ENCODE data around the gene HOXD13. TPM values are rescaled to one million over a fixed set of nuclear protein-coding genes. Genes with fewer than 3 reads are reported as not detected.
A peak's percentile ranks its signal among the peaks of the same experiment; 100 is the strongest.

HOXD13 gene
- total and polyA plus RNA-seq, 2 experiments from 2014 or later = not detected

DNA sequence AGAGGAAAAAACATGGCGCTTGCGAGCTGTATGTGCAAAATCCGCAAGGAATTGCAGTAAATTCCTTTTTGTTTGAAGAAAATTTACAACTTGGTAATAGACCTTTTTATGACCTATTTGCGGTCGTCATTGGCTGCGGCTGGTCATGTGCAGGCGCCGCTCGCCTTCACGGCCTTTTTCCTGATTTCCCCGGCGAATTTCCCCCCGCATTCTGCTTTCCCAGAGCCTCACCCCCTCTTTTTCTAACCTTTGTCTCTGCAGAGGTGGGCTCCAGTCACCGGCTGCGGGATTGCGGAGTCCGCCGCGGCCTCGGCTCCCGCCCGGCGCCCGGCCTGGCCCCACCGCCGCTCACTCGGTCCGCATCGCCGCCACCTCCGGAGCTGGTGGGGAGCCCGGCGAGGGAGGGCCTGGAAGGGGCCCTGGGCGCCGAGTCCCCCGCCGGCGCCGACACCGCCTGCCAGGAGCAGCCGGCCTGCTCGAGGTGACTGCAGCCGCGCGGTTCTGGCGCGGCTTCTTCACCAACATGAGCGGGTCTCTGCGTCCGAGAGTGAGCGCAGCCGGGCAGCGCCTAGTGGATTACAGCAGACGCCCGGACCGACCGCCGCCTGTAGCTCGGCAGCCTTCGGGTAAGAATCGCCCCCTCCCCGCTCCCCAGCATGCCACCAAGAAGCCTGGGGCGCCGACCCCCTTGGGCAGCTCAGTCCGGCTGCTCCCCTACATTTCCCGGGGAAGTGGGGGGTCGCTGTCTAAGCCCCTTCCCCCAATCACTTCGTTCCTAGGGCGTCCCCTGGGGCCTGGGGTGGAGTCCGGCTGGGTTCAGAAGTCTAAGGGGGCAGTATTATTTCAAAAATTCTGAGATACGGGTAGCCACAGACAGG lies 44.1 kb downstream of the HOXD13 start:
- H3K27ac Mint-ChIP-seq = no peak overlapping the region
- ATAC-seq (peak; percentile 18), DNase-seq (ENCODE audit: low spot score) (peak; percentile 66)
- H3K27me3 Mint-ChIP-seq (ENCODE audit: insufficient read depth, low read depth, poor library complexity) = peaks cover 98% of the 10 kb centered on the region
- H3K4me1 Mint-ChIP-seq = peaks cover 24% of the 10 kb centered on the region
- Histone ChIP-seq H3K27me3 (ENCODE audit: insufficient read depth) (peaks cover 100% of the 10 kb centered on the region), H3F3A (replicated peaks; ENCODE audit: low read depth) (peaks cover 60% of the 10 kb centered on the region), H3K36me3 (ENCODE audit: insufficient read depth) (no peaks in the 10 kb centered on the region), H3K4me1 (ENCODE audit: insufficient read depth) (peaks cover 42% of the 10 kb centered on the region), H3K4me3 (peak overlapping the region; percentile 58), H3K9me2 (ENCODE audit: insufficient read depth) (no peaks in the 10 kb centered on the region), H3K27ac (ENCODE audit: low read depth) (no peak overlapping the region), H3K4me2 (peak overlapping the region; percentile 83), H3K79me2 (replicated peaks; ENCODE audit: insufficient read depth) (no peaks in the 10 kb centered on the region), H2AFZ (peak overlapping the region; percentile 92), H4K20me1 (replicated peaks; ENCODE audit: insufficient read depth) (peaks cover 67% of the 10 kb centered on the region)
- peaks cover 3% of the 10 kb centered on the region; the same call in 1 of the 3 replicates for H3K9me3 Mint-ChIP-seq
- peak overlapping the region; percentile 67 for H3K4me3 Mint-ChIP-seq
- TF ChIP-seq JUNB (IDR thresholded peaks at IDR 0.05; ENCODE audit: unreplicated experiment) (no peak), EZH2phosphoT487 (IDR thresholded peaks at IDR 0.05; ENCODE audit: unreplicated experiment) (peak; percentile 85), EZH2 (IDR thresholded peaks at IDR 0.05; ENCODE audit: low read depth, unreplicated experiment) (peak; percentile 89), STAT1 (IDR thresholded peaks at IDR 0.05; ENCODE audit: unreplicated experiment) (no peak)
- H3K36me3 Mint-ChIP-seq (ENCODE audit: low read depth) = no peaks in the 10 kb centered on the region; the same call in 2 of the 3 replicates

DNA sequence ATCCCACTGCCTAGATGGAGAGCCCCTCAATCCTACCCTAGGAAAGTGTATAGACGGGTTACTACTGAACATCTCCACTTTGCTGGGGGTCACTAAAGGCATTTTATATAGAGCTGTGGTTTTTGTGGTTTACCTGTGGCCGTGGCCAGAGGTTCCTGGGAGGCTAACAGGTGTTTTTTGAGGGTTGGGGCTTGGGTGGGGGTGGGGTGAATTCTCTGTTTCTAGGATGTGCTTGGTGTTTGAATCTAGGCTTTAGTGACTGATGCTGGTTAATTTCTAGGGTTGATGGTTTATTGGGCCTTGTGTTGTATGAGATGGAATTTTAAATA lies 44.7 kb downstream of the HOXD13 start:
- H3K4me3 Mint-ChIP-seq = peak overlapping the region; percentile 49
- no peak for ATAC-seq
- Histone ChIP-seq H3F3A (replicated peaks; ENCODE audit: low read depth) (peaks cover 57% of the 10 kb centered on the region), H3K27me3 (ENCODE audit: insufficient read depth) (peaks cover 100% of the 10 kb centered on the region), H3K4me2 (peak overlapping the region; percentile 83), H2AFZ (no peak overlapping the region; the same call in 1 of the 2 replicates), H3K9me2 (ENCODE audit: insufficient read depth) (no peaks in the 10 kb centered on the region), H3K4me3 (peak overlapping the region; percentile 58), H3K79me2 (replicated peaks; ENCODE audit: insufficient read depth) (no peaks in the 10 kb centered on the region), H3K36me3 (ENCODE audit: insufficient read depth) (no peaks in the 10 kb centered on the region), H3K27ac (ENCODE audit: low read depth) (no peak overlapping the region), H4K20me1 (replicated peaks; ENCODE audit: insufficient read depth) (peaks cover 63% of the 10 kb centered on the region), H3K4me1 (ENCODE audit: insufficient read depth) (peaks cover 42% of the 10 kb centered on the region)
- H3K9me3 Mint-ChIP-seq = peaks cover 3% of the 10 kb centered on the region; the same call in 1 of the 3 replicates
- peaks cover 24% of the 10 kb centered on the region for H3K4me1 Mint-ChIP-seq
- TF ChIP-seq EZH2 (IDR thresholded peaks at IDR 0.05; ENCODE audit: low read depth, unreplicated experiment) (peak; percentile 52), ZNF331 (CRISPR knock-in tag; IDR thresholded peaks at IDR 0.05; ENCODE audit: low read depth) (no peak)
- H3K36me3 Mint-ChIP-seq (ENCODE audit: low read depth) = no peaks in the 10 kb centered on the region; the same call in 2 of the 3 replicates
- DNase-seq (ENCODE audit: low spot score) = no peak
- no peak overlapping the region for H3K27ac Mint-ChIP-seq
- H3K27me3 Mint-ChIP-seq (ENCODE audit: insufficient read depth, low read depth, poor library complexity) = peaks cover 98% of the 10 kb centered on the region

DNA sequence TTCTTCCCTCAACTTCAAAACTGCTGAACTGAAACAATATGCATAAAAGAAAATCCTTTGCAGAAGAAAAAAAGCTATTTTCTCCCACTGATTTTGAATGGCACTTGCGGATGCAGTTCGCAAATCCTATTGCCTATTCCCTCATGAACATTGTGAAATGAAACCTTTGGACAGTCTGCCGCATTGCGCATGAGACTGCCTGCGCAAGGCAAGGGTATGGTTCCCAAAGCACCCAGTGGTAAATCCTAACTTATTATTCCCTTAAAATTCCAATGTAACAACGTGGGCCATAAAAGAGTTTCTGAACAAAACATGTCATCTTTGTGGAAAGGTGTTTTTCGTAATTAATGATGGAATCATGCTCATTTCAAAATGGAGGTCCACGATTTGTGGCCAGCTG lies 45.4 kb downstream of the HOXD13 start:
- H3K4me3 Mint-ChIP-seq = no peak overlapping the region
- Histone ChIP-seq H3K79me2 (replicated peaks; ENCODE audit: insufficient read depth) (no peaks in the 10 kb centered on the region), H4K20me1 (replicated peaks; ENCODE audit: insufficient read depth) (peaks cover 57% of the 10 kb centered on the region)

More for the DNA sequence above, 45.4 kb downstream of the HOXD13 start:
- Mint-ChIP-seq H3K27ac (no peak overlapping the region), H3K4me1 (peaks cover 22% of the 10 kb centered on the region), H3K36me3 (ENCODE audit: low read depth) (no peaks in the 10 kb centered on the region; the same call in 2 of the 3 replicates), H3K9me3 (peaks cover 3% of the 10 kb centered on the region; the same call in 1 of the 3 replicates), H3K27me3 (ENCODE audit: insufficient read depth, low read depth, poor library complexity) (peaks cover 98% of the 10 kb centered on the region)
- Histone ChIP-seq H3K4me2 (no peak overlapping the region), H3K4me3 (no peak overlapping the region), H3K36me3 (ENCODE audit: insufficient read depth) (no peaks in the 10 kb centered on the region), H3K4me1 (ENCODE audit: insufficient read depth) (peaks cover 38% of the 10 kb centered on the region), H3K27ac (ENCODE audit: low read depth) (no peak overlapping the region), H3K27me3 (ENCODE audit: insufficient read depth) (peaks cover 100% of the 10 kb centered on the region), H3K9me2 (ENCODE audit: insufficient read depth) (no peaks in the 10 kb centered on the region), H2AFZ (no peak overlapping the region), H3F3A (replicated peaks; ENCODE audit: low read depth) (peaks cover 50% of the 10 kb centered on the region)
- ATAC-seq = no peak
- TF ChIP-seq POLR2AphosphoS5 (IDR thresholded peaks at IDR 0.05; ENCODE audit: low read depth) (no peak), EZH2 (IDR thresholded peaks at IDR 0.05; ENCODE audit: low read depth, unreplicated experiment) (peak; percentile 49), EZH2phosphoT487 (IDR thresholded peaks at IDR 0.05; ENCODE audit: unreplicated experiment) (peak; percentile 27)
- no peak for DNase-seq (ENCODE audit: low spot score)
